ENCODE results near the gene AFF4. TPM values are rescaled to one million over a fixed set of nuclear protein-coding genes. Genes with fewer than 3 reads are reported as not detected.

The AFF4 gene
- polyA plus RNA-seq, 2 of the 4 experiments (the other 2 are of a cell fraction) = 22.1 to 43.5 TPM

DNA sequence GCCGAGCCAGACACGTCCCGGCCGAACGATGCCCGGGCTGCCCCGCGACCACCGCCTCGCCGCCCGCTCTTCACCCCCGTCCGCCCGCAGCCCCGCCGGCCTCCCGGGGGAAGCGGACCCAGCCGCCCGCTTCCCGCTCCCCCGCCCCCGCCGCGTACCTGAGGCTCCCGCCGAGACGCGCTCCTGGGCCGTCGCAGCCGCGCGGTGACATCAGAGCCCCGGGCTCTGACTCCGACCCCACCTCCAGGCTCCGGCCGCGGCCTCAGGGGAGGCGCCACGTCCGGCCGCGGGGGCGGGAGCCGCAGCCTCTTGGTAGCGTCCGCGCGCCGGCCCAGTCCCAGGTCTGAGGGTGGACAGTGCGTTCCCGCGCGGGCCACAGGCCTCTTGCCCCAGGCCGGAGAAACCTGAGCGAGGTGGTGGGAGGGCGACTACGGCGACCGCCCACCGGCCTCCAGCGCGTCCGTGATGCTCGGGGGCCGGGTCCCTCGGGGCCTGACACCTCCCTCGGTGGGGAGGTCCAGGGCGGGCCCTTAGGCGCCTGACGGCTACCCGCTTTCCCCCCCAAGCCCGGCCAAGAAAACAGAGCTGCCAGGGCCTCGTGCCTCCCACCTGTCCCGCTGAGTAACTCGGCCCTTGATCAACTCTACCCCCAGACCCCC lies 132.9 kb downstream of the AFF4 start, which contains the start of gene SHROOM1:
TSS of gene SHROOM1 (minus strand) at position 212 of the 659 bp plus-strand sequence. CDS start 4,507 bp downstream, outside the sequence.
- Histone ChIP-seq H3K4me2 (peak within 1 kb of the TSS; percentile 92), H3K27ac (peak within 1 kb of the TSS; percentile 75 to 96), H3K9me3 (no peaks in the 10 kb centered on the region), H3K4me3 (peak within 1 kb of the TSS; percentile 59), H3K4me1 (peaks cover 3% of the 10 kb centered on the region; the same call in 1 of the 3 replicates)
- FAIRE-seq (no peak), DNase-seq (ENCODE audit: low read depth in 1 of 2, low spot score in 1 of 2) (peak; percentile 49 to 65), ATAC-seq (peak; percentile 78 to 84)
- ChIA-PET POLR2A (interaction anchor here (0.9 to 1.2 kb wide), 2 partner anchors 10 to 35 kb away, joined by 4 to 5 read pairs; partner anchors contain the start of genes GDF9 and UQCRQ), CTCF (interaction anchor here (0.6 to 8.9 kb wide), 29 partner anchors 8 to 329 kb away, joined by 3 to 82 read pairs (median 4); partner anchors contain the start of genes GDF9, LEAP2, SOWAHA and UQCRQ)
- TF ChIP-seq MAX (IDR thresholded peaks at IDR 0.05) (peak; percentile 5; the same call in 1 of the 2 replicates), PHF8 (IDR thresholded peaks at IDR 0.05; ENCODE audit: borderline replicate concordance, low read depth) (peak; percentile 69), CTCF (IDR thresholded peaks at IDR 0.05) (no peak), JUN (IDR thresholded peaks at IDR 0.05) (peak in 1 of 2 experiments; percentile 76; a peak in 3 of 5 replicates), ZC3H11A (IDR thresholded peaks at IDR 0.05) (no peak), POLR2A (IDR thresholded peaks at IDR 0.05; ENCODE audit: low read length) (peak; percentile 47), NFE2L2 (conservative IDR thresholded peaks at IDR 0.05; ENCODE audit: low read length) (no peak), E2F6 (IDR thresholded peaks at IDR 0.05; ENCODE audit: borderline replicate concordance, low read depth) (peak; percentile 72), USF2 (IDR thresholded peaks at IDR 0.05) (no peak)
- TF ChIP-seq, protein P1, sequence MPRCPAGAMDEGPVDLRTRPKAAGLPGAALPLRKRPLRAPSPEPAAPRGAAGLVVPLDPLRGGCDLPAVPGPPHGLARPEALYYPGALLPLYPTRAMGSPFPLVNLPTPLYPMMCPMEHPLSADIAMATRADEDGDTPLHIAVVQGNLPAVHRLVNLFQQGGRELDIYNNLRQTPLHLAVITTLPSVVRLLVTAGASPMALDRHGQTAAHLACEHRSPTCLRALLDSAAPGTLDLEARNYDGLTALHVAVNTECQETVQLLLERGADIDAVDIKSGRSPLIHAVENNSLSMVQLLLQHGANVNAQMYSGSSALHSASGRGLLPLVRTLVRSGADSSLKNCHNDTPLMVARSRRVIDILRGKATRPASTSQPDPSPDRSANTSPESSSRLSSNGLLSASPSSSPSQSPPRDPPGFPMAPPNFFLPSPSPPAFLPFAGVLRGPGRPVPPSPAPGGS (IDR thresholded peaks at IDR 0.05) = peak; percentile 43; the same call in 1 of the 3 replicates
- WGBS (ENCODE audit: missing lambda C conversion rate) = 24% methylated on average over 8 of the region's 78 CpGs

- Histone ChIP-seq H3K9me3 (no peaks in the 10 kb centered on the region), H3K4me3 (peak overlapping the region; percentile 59), H3K4me2 (peak overlapping the region; percentile 92), H3K27ac (peak overlapping the region; percentile 75 to 96), H3K4me1 (peaks cover 3% of the 10 kb centered on the region; the same call in 1 of the 3 replicates)
- 14% methylated on average over 44 of the region's 75 CpGs for WGBS (ENCODE audit: missing lambda C conversion rate)
- ATAC-seq (peak; percentile 94), DNase-seq (ENCODE audit: low read depth in 1 of 2, low spot score in 1 of 2) (peak; percentile 75 to 95), FAIRE-seq (no peak)
- ChIA-PET CTCF (interaction anchor here (0.6 to 8.9 kb wide), 33 partner anchors 9 to 328 kb away, joined by 3 to 82 read pairs (median 5); partner anchors contain the start of genes CCNI2, GDF9, LEAP2 and SOWAHA), POLR2A (interaction anchor here (0.9 to 1.2 kb wide), 2 partner anchors 10 to 36 kb away, joined by 4 to 5 read pairs; partner anchors contain the start of genes GDF9 and UQCRQ)
- TF ChIP-seq MYC (IDR thresholded peaks at IDR 0.05; ENCODE audit: borderline replicate concordance, low read length) (peak; percentile 83; the same call in 1 of the 2 replicates), MAX (IDR thresholded peaks at IDR 0.05) (peak; percentile 75), JUN (IDR thresholded peaks at IDR 0.05) (peak in 1 of 2 experiments; percentile 31; a peak in 2 of 5 replicates), CTCF (IDR thresholded peaks at IDR 0.05) (peak; percentile 69), HMGXB4 (CRISPR knock-in tag; IDR thresholded peaks at IDR 0.05; ENCODE audit: borderline replicate concordance) (peak; percentile 88; the same call in 1 of the 2 replicates), RAD21 (conservative IDR thresholded peaks at IDR 0.05 in 1 of 2, IDR thresholded peaks at IDR 0.05 in 1 of 2) (peak; percentile 65 to 82; a peak in 4 of 5 replicates), SMC3 (IDR thresholded peaks at IDR 0.05) (peak; percentile 56), POLR2A (IDR thresholded peaks at IDR 0.05; ENCODE audit: low read length) (peak; percentile 37; the same call in 1 of the 2 replicates), TP53 (CRISPR knock-in tag; IDR thresholded peaks at IDR 0.05) (no peak), HDAC2 (IDR thresholded peaks at IDR 0.05) (no peak), RARB (CRISPR knock-in tag; IDR thresholded peaks at IDR 0.05) (no peak)
Observed at GRCh38 chr5:132829742-132830435, 133.5 kb downstream of the AFF4 start.

All from A549 (cell line).